Measurements from ENCODE around the gene ZKSCAN4.

The ZKSCAN4 gene

GRCh38 chr6:28207510-28208110, 44.5 kb downstream of the ZKSCAN4 start:
- no peak for DNase-seq (ENCODE audit: insufficient read length, low spot score)
- no peak for FAIRE-seq
- TF ChIP-seq, protein P1, sequence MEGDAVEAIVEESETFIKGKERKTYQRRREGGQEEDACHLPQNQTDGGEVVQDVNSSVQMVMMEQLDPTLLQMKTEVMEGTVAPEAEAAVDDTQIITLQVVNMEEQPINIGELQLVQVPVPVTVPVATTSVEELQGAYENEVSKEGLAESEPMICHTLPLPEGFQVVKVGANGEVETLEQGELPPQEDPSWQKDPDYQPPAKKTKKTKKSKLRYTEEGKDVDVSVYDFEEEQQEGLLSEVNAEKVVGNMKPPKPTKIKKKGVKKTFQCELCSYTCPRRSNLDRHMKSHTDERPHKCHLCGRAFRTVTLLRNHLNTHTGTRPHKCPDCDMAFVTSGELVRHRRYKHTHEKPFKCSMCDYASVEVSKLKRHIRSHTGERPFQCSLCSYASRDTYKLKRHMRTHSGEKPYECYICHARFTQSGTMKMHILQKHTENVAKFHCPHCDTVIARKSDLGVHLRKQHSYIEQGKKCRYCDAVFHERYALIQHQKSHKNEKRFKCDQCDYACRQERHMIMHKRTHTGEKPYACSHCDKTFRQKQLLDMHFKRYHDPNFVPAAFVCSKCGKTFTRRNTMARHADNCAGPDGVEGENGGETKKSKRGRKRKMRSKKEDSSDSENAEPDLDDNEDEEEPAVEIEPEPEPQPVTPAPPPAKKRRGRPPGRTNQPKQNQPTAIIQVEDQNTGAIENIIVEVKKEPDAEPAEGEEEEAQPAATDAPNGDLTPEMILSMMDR (IDR thresholded peaks at IDR 0.05; ENCODE audit: insufficient read depth, missing control alignments), result no peak

DNA sequence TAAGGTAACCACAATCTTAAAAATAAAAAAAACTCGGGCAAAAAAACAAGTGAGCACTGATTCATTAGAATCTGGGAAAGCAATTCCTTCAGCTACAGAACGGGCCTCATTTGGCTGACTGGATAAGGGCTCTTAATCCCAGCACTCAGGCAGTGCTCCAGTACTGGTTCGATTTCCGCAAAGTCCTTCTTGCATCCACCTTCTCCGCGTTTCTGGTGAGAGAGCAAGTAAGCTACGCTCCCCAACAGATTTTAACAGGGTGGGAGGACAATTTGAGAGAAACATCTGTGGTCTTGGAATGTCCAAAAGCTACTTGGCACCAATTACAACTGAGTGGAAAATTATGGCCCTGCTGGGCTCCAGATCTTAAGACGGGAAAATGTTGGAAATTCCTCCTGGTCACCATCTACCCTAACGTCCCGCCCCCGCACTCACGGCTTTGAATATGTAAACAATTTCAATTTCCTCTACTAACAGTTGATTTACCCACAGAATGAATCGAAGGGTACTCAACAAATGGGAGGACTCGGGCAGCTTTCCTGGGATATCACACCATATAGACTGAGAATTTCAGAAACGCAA, 45.0 kb downstream of the ZKSCAN4 start:
- FAIRE-seq (no peak), DNase-seq (ENCODE audit: insufficient read length, low spot score) (no peak)
- TF ChIP-seq, protein P1 (IDR thresholded peaks at IDR 0.05; ENCODE audit: insufficient read depth, missing control alignments), result no peak

- TF ChIP-seq, protein P1 (IDR thresholded peaks at IDR 0.05; ENCODE audit: insufficient read depth, missing control alignments), result no peak
- DNase-seq (ENCODE audit: insufficient read length, low spot score) (no peak), FAIRE-seq (no peak)
Measured at GRCh38 chr6:28206527-28206926, 45.5 kb downstream of the ZKSCAN4 start.

DNA sequence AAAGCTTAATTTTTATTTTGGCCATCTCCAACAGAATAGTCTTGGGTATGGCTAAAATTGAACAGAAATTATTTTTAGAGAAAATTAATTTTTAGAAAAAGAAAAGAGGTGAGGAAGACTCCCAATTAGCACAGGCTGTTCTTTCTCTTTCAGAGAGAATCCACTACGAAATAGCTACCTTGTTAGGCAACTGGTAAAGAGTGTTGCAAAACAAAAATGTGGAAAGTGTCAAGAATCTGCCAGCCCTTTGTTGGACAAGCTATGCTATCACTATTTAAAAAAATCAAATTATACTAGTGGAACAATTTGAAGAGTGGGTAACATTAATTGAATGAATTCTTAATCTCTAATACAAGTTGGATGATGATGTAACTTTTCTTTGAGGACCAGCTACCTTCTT, 46.2 kb downstream of the ZKSCAN4 start:
- TF ChIP-seq, protein P1 (IDR thresholded peaks at IDR 0.05; ENCODE audit: insufficient read depth, missing control alignments), result no peak
- DNase-seq (ENCODE audit: insufficient read length, low spot score), result no peak
- no peak for FAIRE-seq

- TF ChIP-seq, protein P1 (IDR thresholded peaks at IDR 0.05; ENCODE audit: insufficient read depth, missing control alignments), result no peak
- DNase-seq (ENCODE audit: insufficient read length, low spot score) (no peak), FAIRE-seq (no peak)
Measured at GRCh38 chr6:28203201-28203600, 48.9 kb downstream of the ZKSCAN4 start.

GRCh38 chr6:28200020-28200419, 52.0 kb downstream of the ZKSCAN4 start:
- no peak for DNase-seq (ENCODE audit: insufficient read length, low spot score)
- no peak for FAIRE-seq
- TF ChIP-seq, protein P1 (IDR thresholded peaks at IDR 0.05; ENCODE audit: insufficient read depth, missing control alignments), result no peak
